Measurements from ENCODE around the gene RNF223.

GRCh38 chr1:1072849-1073742 is 1.0 kb downstream of the RNF223 start:
- TF ChIP-seq, protein P1, sequence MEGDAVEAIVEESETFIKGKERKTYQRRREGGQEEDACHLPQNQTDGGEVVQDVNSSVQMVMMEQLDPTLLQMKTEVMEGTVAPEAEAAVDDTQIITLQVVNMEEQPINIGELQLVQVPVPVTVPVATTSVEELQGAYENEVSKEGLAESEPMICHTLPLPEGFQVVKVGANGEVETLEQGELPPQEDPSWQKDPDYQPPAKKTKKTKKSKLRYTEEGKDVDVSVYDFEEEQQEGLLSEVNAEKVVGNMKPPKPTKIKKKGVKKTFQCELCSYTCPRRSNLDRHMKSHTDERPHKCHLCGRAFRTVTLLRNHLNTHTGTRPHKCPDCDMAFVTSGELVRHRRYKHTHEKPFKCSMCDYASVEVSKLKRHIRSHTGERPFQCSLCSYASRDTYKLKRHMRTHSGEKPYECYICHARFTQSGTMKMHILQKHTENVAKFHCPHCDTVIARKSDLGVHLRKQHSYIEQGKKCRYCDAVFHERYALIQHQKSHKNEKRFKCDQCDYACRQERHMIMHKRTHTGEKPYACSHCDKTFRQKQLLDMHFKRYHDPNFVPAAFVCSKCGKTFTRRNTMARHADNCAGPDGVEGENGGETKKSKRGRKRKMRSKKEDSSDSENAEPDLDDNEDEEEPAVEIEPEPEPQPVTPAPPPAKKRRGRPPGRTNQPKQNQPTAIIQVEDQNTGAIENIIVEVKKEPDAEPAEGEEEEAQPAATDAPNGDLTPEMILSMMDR (IDR thresholded peaks at IDR 0.05), result no peak
- TF ChIP-seq POLR2A (IDR thresholded peaks at IDR 0.05), result no peak

Data from thyroid gland (tissue), 4 donors.